Right hindlimb (tissue), 1 donor: Measurements from ENCODE around the gene PSTPIP1.

Experiments used
- DNase-seq: peaks from one replicate; pipeline ENCODE4 v3.0.0-alpha.2; 2018

Gene PSTPIP1

GRCh38 chr15:77046704-77047412, 51.9 kb downstream of the PSTPIP1 start:
- no peak for DNase-seq

GRCh38 chr15:77048135-77048876, 53.4 kb downstream of the PSTPIP1 start:
- no peak for DNase-seq

GRCh38 chr15:77052556-77052955, 57.6 kb downstream of the PSTPIP1 start:
- no peak for DNase-seq

- no peak for DNase-seq
These were observed 58.8 kb downstream of the PSTPIP1 start for GRCh38 chr15:77053709-77054108.

- no peak for DNase-seq
These were observed 62.1 kb downstream of the PSTPIP1 start for GRCh38 chr15:77057072-77057471.

GRCh38 chr15:77057685-77058084, 62.8 kb downstream of the PSTPIP1 start:
- DNase-seq: no peak

GRCh38 chr15:77058468-77058867, 63.5 kb downstream of the PSTPIP1 start:
- DNase-seq: no peak

GRCh38 chr15:77059786-77060361, 64.9 kb downstream of the PSTPIP1 start:
- peak; percentile 63 for DNase-seq

- peak; percentile 65 for DNase-seq
These were observed 65.6 kb downstream of the PSTPIP1 start for GRCh38 chr15:77060546-77060945.

GRCh38 chr15:77063249-77063648, 68.3 kb downstream of the PSTPIP1 start:
- DNase-seq: no peak

- no peak for DNase-seq
These were observed 69.1 kb downstream of the PSTPIP1 start for GRCh38 chr15:77064063-77064462.

- DNase-seq: no peak
These were observed 69.8 kb downstream of the PSTPIP1 start for GRCh38 chr15:77064539-77065308.

GRCh38 chr15:77066971-77067690, 72.2 kb downstream of the PSTPIP1 start:
- no peak for DNase-seq

- no peak for DNase-seq
These were observed 72.9 kb downstream of the PSTPIP1 start for GRCh38 chr15:77067691-77068367.

- DNase-seq: no peak
These were observed 73.7 kb downstream of the PSTPIP1 start for GRCh38 chr15:77068633-77069032.

GRCh38 chr15:77069521-77070121, 74.7 kb downstream of the PSTPIP1 start:
- peak; percentile 34 for DNase-seq

- DNase-seq: no peak
These were observed 75.2 kb downstream of the PSTPIP1 start for GRCh38 chr15:77070180-77070494.

- DNase-seq: peak; percentile 97
These were observed 75.8 kb downstream of the PSTPIP1 start, which contains the start of gene TSPAN3 for GRCh38 chr15:77070495-77071304. Gene TSPAN3 (minus strand): TSS chr15:77071109. CDS start chr15:77070954, 155 bp downstream.

GRCh38 chr15:77071305-77072223, 76.6 kb downstream of the PSTPIP1 start:
- DNase-seq: no peak
